ENCODE data around the gene FIG4. TPM values are rescaled to one million over a fixed set of nuclear protein-coding genes. Genes with fewer than 3 reads are reported as not detected.

FIG4 gene
- total RNA-seq, 6 experiments from 2014 or later, result 4.0 to 7.7 (median 6.4) TPM

DNA sequence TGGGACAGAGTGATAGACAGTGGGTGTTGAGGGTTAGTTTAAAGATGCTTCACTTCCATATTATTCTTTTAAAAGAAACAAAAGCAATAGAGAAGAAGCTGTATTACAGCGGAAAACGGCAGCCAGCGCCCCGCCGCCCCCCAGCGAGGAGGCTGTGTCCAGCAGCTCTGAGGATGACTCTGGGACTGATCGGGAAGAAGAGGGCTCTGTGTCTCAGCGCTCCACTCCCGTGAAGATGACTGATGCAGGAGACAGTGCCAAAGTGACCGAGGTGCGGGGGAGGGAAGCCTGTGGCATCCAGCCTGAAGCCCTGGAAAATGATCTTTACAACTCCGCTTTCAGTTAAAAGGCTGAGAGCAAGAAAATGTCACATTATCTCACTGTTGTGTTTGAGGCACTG lies 100.2 kb downstream of the FIG4 start:
- TF ChIP-seq POLR2A (IDR thresholded peaks at IDR 0.05), result no peak
- TF ChIP-seq, protein P1, sequence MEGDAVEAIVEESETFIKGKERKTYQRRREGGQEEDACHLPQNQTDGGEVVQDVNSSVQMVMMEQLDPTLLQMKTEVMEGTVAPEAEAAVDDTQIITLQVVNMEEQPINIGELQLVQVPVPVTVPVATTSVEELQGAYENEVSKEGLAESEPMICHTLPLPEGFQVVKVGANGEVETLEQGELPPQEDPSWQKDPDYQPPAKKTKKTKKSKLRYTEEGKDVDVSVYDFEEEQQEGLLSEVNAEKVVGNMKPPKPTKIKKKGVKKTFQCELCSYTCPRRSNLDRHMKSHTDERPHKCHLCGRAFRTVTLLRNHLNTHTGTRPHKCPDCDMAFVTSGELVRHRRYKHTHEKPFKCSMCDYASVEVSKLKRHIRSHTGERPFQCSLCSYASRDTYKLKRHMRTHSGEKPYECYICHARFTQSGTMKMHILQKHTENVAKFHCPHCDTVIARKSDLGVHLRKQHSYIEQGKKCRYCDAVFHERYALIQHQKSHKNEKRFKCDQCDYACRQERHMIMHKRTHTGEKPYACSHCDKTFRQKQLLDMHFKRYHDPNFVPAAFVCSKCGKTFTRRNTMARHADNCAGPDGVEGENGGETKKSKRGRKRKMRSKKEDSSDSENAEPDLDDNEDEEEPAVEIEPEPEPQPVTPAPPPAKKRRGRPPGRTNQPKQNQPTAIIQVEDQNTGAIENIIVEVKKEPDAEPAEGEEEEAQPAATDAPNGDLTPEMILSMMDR (IDR thresholded peaks at IDR 0.05), result no peak
- WGBS (ENCODE audit: insufficient coverage, low coverage, low lambda C conversion rate, missing lambda C conversion rate), result 91% methylated on average over 8 of the region's 12 CpGs
- no peaks in the 10 kb centered on the region for H3K27me3 ChIP-seq
- no peak overlapping the region for H3K27ac ChIP-seq
- ATAC-seq (no peak), DNase-seq (no peak)
- H3K4me1 ChIP-seq, result no peaks in the 10 kb centered on the region
- no peaks in the 10 kb centered on the region for H3K9me3 ChIP-seq
- H3K36me3 ChIP-seq, result no peaks in the 10 kb centered on the region
- intact Hi-C loops (cut with DNase I), result no loop called here
- no peak overlapping the region for H3K4me3 ChIP-seq

DNA sequence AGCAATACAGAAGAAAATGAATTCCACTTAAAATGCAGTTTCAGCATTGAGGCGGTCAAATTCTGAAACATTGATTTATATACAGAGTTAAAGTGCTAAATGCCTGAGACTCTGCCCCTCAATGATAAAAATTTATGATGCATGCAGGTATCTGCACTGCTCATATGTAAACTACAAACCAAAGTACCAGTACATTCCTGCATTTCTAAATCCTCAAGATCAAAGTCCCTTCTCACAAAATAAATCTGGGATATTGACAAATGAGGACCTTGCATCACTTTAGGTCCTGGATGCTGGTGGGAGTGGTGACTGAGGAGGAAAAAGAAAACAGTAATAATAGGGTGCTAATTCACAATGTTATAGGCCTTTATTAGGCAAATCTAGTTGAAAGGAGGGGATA lies 101.9 kb downstream of the FIG4 start:
- DNase-seq (no peak), ATAC-seq (peak; percentile 68 to 90 (median 76))
- H3K27ac ChIP-seq, result no peak overlapping the region
- intact Hi-C loops (cut with DNase I), result no loop called here
- no peaks in the 10 kb centered on the region for H3K9me3 ChIP-seq
- H3K4me3 ChIP-seq, result no peak overlapping the region
- no peaks in the 10 kb centered on the region for H3K4me1 ChIP-seq
- no peaks in the 10 kb centered on the region for H3K27me3 ChIP-seq
- TF ChIP-seq POLR2A (IDR thresholded peaks at IDR 0.05), result no peak
- TF ChIP-seq, protein P1 (IDR thresholded peaks at IDR 0.05), result no peak
- 71% methylated on average over 1 of the region's 1 CpG for WGBS (ENCODE audit: insufficient coverage, low coverage, low lambda C conversion rate, missing lambda C conversion rate)
- no peaks in the 10 kb centered on the region for H3K36me3 ChIP-seq

DNA sequence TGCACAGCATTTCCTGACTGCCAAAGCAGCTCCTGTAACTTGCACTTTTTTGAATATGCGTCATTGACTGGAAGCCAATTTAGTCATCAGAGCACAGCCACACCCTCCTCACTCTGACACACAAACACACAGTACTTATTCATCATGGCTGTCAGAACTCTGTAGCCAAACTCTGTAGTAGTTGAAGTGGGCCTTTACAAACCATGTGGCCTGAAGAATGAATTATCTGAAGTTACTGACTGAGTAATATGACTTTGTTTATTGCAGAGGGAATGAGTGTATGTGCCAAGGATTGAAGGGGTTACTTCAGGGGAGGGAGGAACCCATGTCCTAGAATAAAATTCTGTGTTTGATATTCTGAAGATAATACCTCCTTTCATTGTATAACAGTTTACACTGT lies 102.7 kb downstream of the FIG4 start:
- TF ChIP-seq, protein P1 (IDR thresholded peaks at IDR 0.05), result no peak
- TF ChIP-seq POLR2A (IDR thresholded peaks at IDR 0.05), result no peak
- ATAC-seq (peak in 1 of 4 donors; percentile 75), DNase-seq (no peak)
- Histone ChIP-seq H3K27me3 (no peaks in the 10 kb centered on the region), H3K9me3 (no peaks in the 10 kb centered on the region), H3K27ac (no peak overlapping the region), H3K36me3 (no peaks in the 10 kb centered on the region), H3K4me1 (no peaks in the 10 kb centered on the region), H3K4me3 (no peak overlapping the region)
- WGBS (ENCODE audit: insufficient coverage, low coverage, low lambda C conversion rate, missing lambda C conversion rate), result 64% methylated on average over 1 of the region's 1 CpG
- intact Hi-C loops (cut with DNase I), result no loop called here

GRCh38 chr6:109794201-109794923 lies 103.3 kb downstream of the FIG4 start:
- intact Hi-C loops (cut with DNase I), result no loop called here
- Histone ChIP-seq H3K4me1 (no peaks in the 10 kb centered on the region), H3K9me3 (no peaks in the 10 kb centered on the region), H3K27me3 (no peaks in the 10 kb centered on the region), H3K36me3 (no peaks in the 10 kb centered on the region), H3K4me3 (no peak overlapping the region), H3K27ac (no peak overlapping the region)
- WGBS (ENCODE audit: insufficient coverage, low coverage, low lambda C conversion rate, missing lambda C conversion rate), result 82% methylated on average over 5 of the region's 6 CpGs
- no peak for TF ChIP-seq POLR2A (IDR thresholded peaks at IDR 0.05)
- TF ChIP-seq, protein P1 (IDR thresholded peaks at IDR 0.05), result no peak
- DNase-seq (no peak), ATAC-seq (no peak)

Measured in right lobe of liver (tissue), 6 donors.